CD14-positive monocyte (primary cell): ENCODE measurements around the gene ATG16L2. TPM values are rescaled to one million over a fixed set of nuclear protein-coding genes. Genes with fewer than 3 reads are reported as not detected.

Experiments
- DNase-seq, 3 donors: peaks; one replicate each; pipeline ENCODE4 v3.0.0-alpha.2; 2011 to 2022
- H2AFZ ChIP-seq: 2 replicates; pipeline ENCODE4 v1.6.0; 2012; ENCODE audit warnings: mild to moderate bottlenecking, low read depth, low read length, inconsistent platforms; ENCODE audit not compliant: insufficient read depth, poor library complexity, severe bottlenecking
- H3K27ac ChIP-seq, 2 donors: 1 replicate in 1 of 2; 2 replicates in 1 of 2; pipeline ENCODE4 v1.5.1; 2012 to 2013; ENCODE audit warnings: low read length in 2 of 2, control low read depth in 1 of 2, inconsistent platforms in 1 of 2, low read depth in 1 of 2, mild to moderate bottlenecking in 1 of 2
- H3K27me3 ChIP-seq, 2 donors: one replicate each; pipeline versions ENCODE4 v1.6.0 to v1.6.1; 2011 to 2013; ENCODE audit warnings: low read length in 2 of 2; ENCODE audit not compliant: control insufficient read depth in 2 of 2, insufficient read depth in 2 of 2
- H3K36me3 ChIP-seq, 2 donors: replicated peaks in 1 of 2; 1 replicate in 1 of 2; 2 replicates in 1 of 2; pipeline versions ENCODE4 v1.5.1 to v1.6.1; 2012 to 2013; ENCODE audit warnings: low read length in 2 of 2, control low read depth in 1 of 2, inconsistent platforms in 1 of 2, mild to moderate bottlenecking in 1 of 2; ENCODE audit not compliant: insufficient read depth in 2 of 2, control insufficient read depth in 1 of 2
- H3K4me1 ChIP-seq, 2 donors: 1 replicate in 1 of 2; 2 replicates in 1 of 2; pipeline versions ENCODE4 v1.5.1 to v1.6.1; 2012 to 2013; ENCODE audit warnings: low read length in 2 of 2, control low read depth in 1 of 2, inconsistent platforms in 1 of 2, mild to moderate bottlenecking in 1 of 2, moderate library complexity in 1 of 2; ENCODE audit not compliant: insufficient read depth in 2 of 2, control insufficient read depth in 1 of 2
- H3K4me2 ChIP-seq: replicated peaks from 2 replicates; pipeline ENCODE3; 2012; ENCODE audit warnings: low read length, moderate library complexity, mild to moderate bottlenecking; ENCODE audit not compliant: poor library complexity, severe bottlenecking; ENCODE audit errors: extremely low read depth
- H3K4me3 ChIP-seq, 3 experiments: fragments of 200-600 bp in 1 of 3; sonication (generic) in 1 of 3; replicated peaks in 1 of 3; 1 replicate in 2 of 3; 2 replicates in 1 of 3; pipeline ENCODE4 v1.5.1; 2011 to 2013; ENCODE audit warnings: low read length in 3 of 3, mild to moderate bottlenecking in 3 of 3, control low read depth in 2 of 3, low read depth in 2 of 3, inconsistent platforms in 1 of 3, moderate library complexity in 1 of 3
- H3K79me2 ChIP-seq: 2 replicates; pipeline ENCODE4 v1.6.0; 2012; ENCODE audit warnings: mild to moderate bottlenecking, control low read depth, inconsistent platforms, low read length, moderate library complexity; ENCODE audit not compliant: insufficient read depth
- H3K9ac ChIP-seq: 2 replicates; pipeline ENCODE4 v1.6.0; 2017; ENCODE audit warnings: low read length, mild to moderate bottlenecking; ENCODE audit not compliant: insufficient read depth, poor library complexity, severe bottlenecking
- H3K9me3 ChIP-seq, 2 donors: replicated peaks in 1 of 2; 1 replicate in 1 of 2; 2 replicates in 1 of 2; pipeline versions ENCODE4 v1.5.1 to v1.6.1; 2012 to 2013; ENCODE audit warnings: low read length in 2 of 2, control low read depth in 1 of 2; ENCODE audit not compliant: control insufficient read depth in 1 of 2, insufficient read depth in 1 of 2
- H4K20me1 ChIP-seq: 2 replicates; pipeline ENCODE4 v1.6.0; 2012; ENCODE audit warnings: mild to moderate bottlenecking, low read length, control low read depth, moderate library complexity; ENCODE audit not compliant: insufficient read depth
- H3K27ac Mint-ChIP-seq, 7 donors: one replicate each; pipeline ENCODE4 v1.8.0; 2020; ENCODE audit warnings: mild to moderate bottlenecking in 7 of 7, mixed read lengths in 7 of 7, moderate library complexity in 6 of 7, inconsistent platforms in 2 of 7
- H3K27me3 Mint-ChIP-seq, 3 donors: one replicate each; pipeline ENCODE4 v1.8.0; 2021 to 2022; ENCODE audit warnings: low read depth in 3 of 3, mild to moderate bottlenecking in 3 of 3, mixed read lengths in 3 of 3, moderate library complexity in 3 of 3, inconsistent platforms in 1 of 3
- H3K36me3 Mint-ChIP-seq, 2 donors: one replicate each; pipeline ENCODE4 v1.8.0; 2020; ENCODE audit warnings: mixed read lengths in 2 of 2, inconsistent platforms in 1 of 2, mild to moderate bottlenecking in 1 of 2
- H3K4me1 Mint-ChIP-seq: one replicate; pipeline ENCODE4 v1.8.0; 2020; ENCODE audit warnings: mild to moderate bottlenecking, mixed read lengths
- H3K4me3 Mint-ChIP-seq, 2 donors: one replicate each; pipeline ENCODE4 v1.8.0; 2020; ENCODE audit warnings: mild to moderate bottlenecking in 2 of 2, mixed read lengths in 2 of 2, moderate library complexity in 1 of 2
- H3K9me3 Mint-ChIP-seq, 7 donors: one replicate each; pipeline ENCODE4 v1.8.0; 2020 to 2022; ENCODE audit warnings: mixed read lengths in 7 of 7, mild to moderate bottlenecking in 6 of 7, moderate library complexity in 6 of 7, inconsistent platforms in 2 of 7
- WGBS: methylation state at CpG from one replicate; pipeline ENCODE4 v1.1.5; 2013; ENCODE audit warnings: missing lambda C conversion rate; ENCODE audit not compliant: insufficient coverage; 5-methylcytosine and 5-hydroxymethylcytosine counted together
- intact Hi-C, 2 donors: fragments of 100-400 bp; cut with micrococcal nuclease; formaldehyde crosslinking; loops; one replicate each; pipeline versions ENCODE4 v1.15.0 to v1.15.1; 2023
- polyA plus RNA-seq, 3 donors: library from polyadenylated mRNA; depleted of rRNA in 1 of 3; unstranded in 2 of 3; stranded (reverse) in 1 of 3; fragments of 300-500 nt in 2 of 3; fragments of >200 nt in 1 of 3; fragmentation: Illumina TruSeq in 2 of 3; gene quantifications; 1 replicate in 2 of 3; 2 replicates in 1 of 3; pipeline ENCODE4 v1.2.3, GENCODE V29; 2012 to 2021
- TF ChIP-seq, protein P1 (sequence below): fragments of 200-600 bp; IDR thresholded peaks from one replicate; pipeline ENCODE4 v1.8.0; 2022; ENCODE audit warnings: antibody characterized with exemption, mild to moderate bottlenecking

Gene ATG16L2
- polyA plus RNA-seq, 3 donors: 36.9 to 975 (median 46.8) TPM

DNA sequence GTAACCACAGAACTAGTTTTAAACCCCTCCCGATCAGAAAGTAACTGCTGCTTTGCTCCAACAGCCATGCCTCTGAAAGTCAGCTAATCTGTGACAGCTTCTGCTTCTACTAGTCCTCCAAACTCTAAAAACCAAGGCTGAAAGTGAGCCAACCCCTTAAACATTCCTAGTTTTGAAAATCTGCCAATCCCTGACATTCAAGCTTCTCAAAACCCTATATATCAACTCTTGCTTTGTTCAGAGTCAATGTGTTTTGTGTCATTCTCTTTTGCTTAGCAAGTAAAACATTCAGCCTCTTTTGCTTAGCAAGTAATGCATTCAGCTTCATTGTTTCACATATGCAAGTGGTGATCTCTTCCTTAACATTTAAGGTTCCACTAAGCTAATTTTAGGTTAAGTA lies 56.9 kb downstream of the ATG16L2 start:
- Mint-ChIP-seq H3K27me3 (peaks cover 0 to 3% (median 2%) of the 10 kb centered on the region in 3 donors), H3K4me3 (no peak overlapping the region), H3K27ac (peak overlapping the region in 2 of 7 donors; percentile 7 to 54), H3K36me3 (peaks cover 64 to 69% of the 10 kb centered on the region in 2 donors), H3K9me3 (peaks cover 0 to 4% (median 0%) of the 10 kb centered on the region in 7 donors), H3K4me1 (no peaks in the 10 kb centered on the region)
- no peaks in the 10 kb centered on the region for H3K9me3 ChIP-seq
- DNase-seq: no peak
- H3K4me2 ChIP-seq: no peak overlapping the region
- 100% methylated on average over 1 of the region's 1 CpG for WGBS
- H3K4me3 ChIP-seq: no peak overlapping the region
- no peaks in the 10 kb centered on the region for H3K4me1 ChIP-seq
- intact Hi-C loops: no loop called here
- no peaks in the 10 kb centered on the region for H3K27me3 ChIP-seq
- no peak overlapping the region for H3K9ac ChIP-seq
- H3K36me3 ChIP-seq: peaks cover 43 to 87% of the 10 kb centered on the region in 2 donors
- peak overlapping the region in 1 of 2 donors; percentile 2 for H3K27ac ChIP-seq
- H3K79me2 ChIP-seq: peaks cover 4% of the 10 kb centered on the region
- TF ChIP-seq, protein P1, sequence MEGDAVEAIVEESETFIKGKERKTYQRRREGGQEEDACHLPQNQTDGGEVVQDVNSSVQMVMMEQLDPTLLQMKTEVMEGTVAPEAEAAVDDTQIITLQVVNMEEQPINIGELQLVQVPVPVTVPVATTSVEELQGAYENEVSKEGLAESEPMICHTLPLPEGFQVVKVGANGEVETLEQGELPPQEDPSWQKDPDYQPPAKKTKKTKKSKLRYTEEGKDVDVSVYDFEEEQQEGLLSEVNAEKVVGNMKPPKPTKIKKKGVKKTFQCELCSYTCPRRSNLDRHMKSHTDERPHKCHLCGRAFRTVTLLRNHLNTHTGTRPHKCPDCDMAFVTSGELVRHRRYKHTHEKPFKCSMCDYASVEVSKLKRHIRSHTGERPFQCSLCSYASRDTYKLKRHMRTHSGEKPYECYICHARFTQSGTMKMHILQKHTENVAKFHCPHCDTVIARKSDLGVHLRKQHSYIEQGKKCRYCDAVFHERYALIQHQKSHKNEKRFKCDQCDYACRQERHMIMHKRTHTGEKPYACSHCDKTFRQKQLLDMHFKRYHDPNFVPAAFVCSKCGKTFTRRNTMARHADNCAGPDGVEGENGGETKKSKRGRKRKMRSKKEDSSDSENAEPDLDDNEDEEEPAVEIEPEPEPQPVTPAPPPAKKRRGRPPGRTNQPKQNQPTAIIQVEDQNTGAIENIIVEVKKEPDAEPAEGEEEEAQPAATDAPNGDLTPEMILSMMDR: no peak
- H2AFZ ChIP-seq: no peak overlapping the region
- H4K20me1 ChIP-seq: peaks cover 7% of the 10 kb centered on the region

DNA sequence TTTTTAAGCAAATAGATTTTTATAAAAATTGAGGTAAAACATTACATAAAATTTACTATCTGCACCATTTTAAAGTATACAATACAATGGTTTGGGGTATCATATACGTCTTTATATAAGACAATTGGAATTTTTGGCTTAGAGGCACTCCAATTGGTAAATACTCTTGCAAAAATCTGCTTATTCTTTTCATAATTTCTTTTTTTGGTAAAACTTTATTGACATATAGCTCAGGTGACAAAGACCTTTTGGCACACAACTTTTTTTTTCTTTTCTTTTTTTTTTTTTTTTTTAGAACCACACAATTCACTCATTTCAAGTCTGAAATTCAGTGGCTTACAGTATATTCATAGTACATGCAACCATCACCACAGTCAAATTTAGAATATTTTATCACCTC lies 57.8 kb downstream of the ATG16L2 start:
- no peaks in the 10 kb centered on the region for H3K4me1 ChIP-seq
- no peak overlapping the region for H3K9ac ChIP-seq
- H3K4me1 Mint-ChIP-seq: no peaks in the 10 kb centered on the region
- H3K27me3 Mint-ChIP-seq: peaks cover 0 to 3% (median 2%) of the 10 kb centered on the region in 3 donors
- WGBS: no CpG with 5 or more reads among the region's 1 CpG
- H3K4me3 Mint-ChIP-seq: no peak overlapping the region
- H3K9me3 ChIP-seq: no peaks in the 10 kb centered on the region
- H3K27ac ChIP-seq: no peak overlapping the region
- no peak overlapping the region for H3K4me2 ChIP-seq
- peaks cover 63 to 67% of the 10 kb centered on the region in 2 donors for H3K36me3 Mint-ChIP-seq
- H3K4me3 ChIP-seq: no peak overlapping the region
- H3K36me3 ChIP-seq: peaks cover 48 to 87% of the 10 kb centered on the region in 2 donors
- H2AFZ ChIP-seq: no peak overlapping the region
- no peak overlapping the region for H3K27ac Mint-ChIP-seq
- H3K27me3 ChIP-seq: no peaks in the 10 kb centered on the region
- H3K9me3 Mint-ChIP-seq: peaks cover 0 to 4% (median 0%) of the 10 kb centered on the region in 7 donors
- TF ChIP-seq, protein P1: no peak
- H3K79me2 ChIP-seq: peaks cover 4% of the 10 kb centered on the region
- DNase-seq: no peak
- intact Hi-C loops: no loop called here
- H4K20me1 ChIP-seq: peaks cover 7% of the 10 kb centered on the region
